ENCODE results near the gene GAS7. TPM values are rescaled to one million over a fixed set of nuclear protein-coding genes. Genes with fewer than 3 reads are reported as not detected.

Gene GAS7
- total and polyA plus RNA-seq, 9 of the 15 experiments (the other 6 are each of a cell fraction or from before 2014, with no cell fraction given): 0.11 to 0.33 TPM; not detected in 7

- FAIRE-seq: no peak
- H3K27me3 ChIP-seq (ENCODE audit: control insufficient read depth in 2 of 2, insufficient read depth in 2 of 2, low read length in 2 of 2): no peaks in the 10 kb centered on the region; a peak in 1 of 5 replicates
- WGBS (ENCODE audit: insufficient coverage, low coverage, missing lambda C conversion rate): 8% methylated on average over 6 of the region's 7 CpGs
- BruUV-seq (replicated peaks): no TSS peak
- ChIA-PET POLR2A (no interaction called here), CTCF (ENCODE audit: low intra/inter-chr PET ratio) (no interaction called here)
- H3K9ac ChIP-seq (ENCODE audit: insufficient read depth in 1 of 2, low read depth in 2 of 2, low read length in 2 of 2): no peak overlapping the region
- H3K9me1 ChIP-seq (ENCODE audit: control insufficient read depth, insufficient read depth, low read length): no peaks in the 10 kb centered on the region
- no peaks in the 10 kb centered on the region for H3K79me2 ChIP-seq (ENCODE audit: control insufficient read depth, insufficient read depth, low read length)
- no peak for TF ChIP-seq SAFB2 (IDR thresholded peaks at IDR 0.05; ENCODE audit: borderline replicate concordance, low read depth, low read length, severe bottlenecking)
- TF ChIP-seq CTCF (IDR thresholded peaks at IDR 0.05 in 2 of 3, conservative IDR thresholded peaks at IDR 0.05 in 1 of 3; ENCODE audit: insufficient read depth in 2 of 3, low read depth in 1 of 3, low read length in 3 of 3): peak; percentile 55 to 68 (median 67)
- H3K9me3 ChIP-seq (replicated peaks; ENCODE audit: control insufficient read depth, insufficient read depth, low read depth, low read length): no peaks in the 10 kb centered on the region
- no peak overlapping the region for H3K4me3 ChIP-seq
- peak; percentile 60; the same call in 1 of the 3 replicates for ATAC-seq
- no peak overlapping the region for H3K27ac ChIP-seq (ENCODE audit: extremely low read depth, low read depth, low read length)
- H3K4me1 ChIP-seq (replicated peaks in 1 of 2; ENCODE audit: control insufficient read depth in 2 of 2, insufficient read depth in 2 of 2, low read length in 2 of 2): no peaks in the 10 kb centered on the region
- no peak overlapping the region for H2AFZ ChIP-seq (ENCODE audit: low read depth, low read length)
- in situ Hi-C loops (cut with MboI) (no loop called here), intact Hi-C loops (cut with micrococcal nuclease) (no loop called here)
- peak; percentile 50 to 57 (median 54) for DNase-seq (ENCODE audit: extremely low read depth in 1 of 4, low spot score in 3 of 4)
- no peak overlapping the region for H3K4me2 ChIP-seq (ENCODE audit: insufficient read depth, low read length)
- H4K20me1 ChIP-seq (replicated peaks; ENCODE audit: control insufficient read depth, insufficient read depth, low read length): no peaks in the 10 kb centered on the region
- H3K36me3 ChIP-seq (ENCODE audit: control insufficient read depth, insufficient read depth, low read length): no peaks in the 10 kb centered on the region
Measured at GRCh38 chr17:9987779-9988585, 210.4 kb downstream of the GAS7 start.
